GM12878 (cell line): Measurements from ENCODE around the gene FAM193B.

Experiments
- CHD1 ChIP-seq: IDR thresholded peaks from 2 replicates; pipeline ENCODE4 v1.6.1; 2012; ENCODE audit warnings: low read depth, low read length, improper control_type of control experiment
- CTCF ChIP-seq, 3 experiments: IDR thresholded peaks in 2 of 3; conservative IDR thresholded peaks in 1 of 3; 2 replicates each; pipeline ENCODE4 v1.5.1; 2011; ENCODE audit warnings: low read depth in 3 of 3, low read length in 3 of 3, mild to moderate bottlenecking in 3 of 3, control low read depth in 2 of 3, moderate library complexity in 2 of 3, inconsistent platforms in 1 of 3, mixed read lengths in 1 of 3; ENCODE audit not compliant: control insufficient read depth in 2 of 3, insufficient read depth in 1 of 3; ENCODE audit errors: extremely low read depth in 1 of 3

- no peak for TF ChIP-seq CTCF (IDR thresholded peaks at IDR 0.05 in 2 of 3, conservative IDR thresholded peaks at IDR 0.05 in 1 of 3; ENCODE audit: control insufficient read depth in 2 of 3, extremely low read depth in 1 of 3, insufficient read depth in 1 of 3, low read depth in 3 of 3, low read length in 3 of 3)
- no peak for TF ChIP-seq CHD1
Observed at GRCh38 chr5:177536386-177536785, 18.0 kb downstream of the FAM193B start.
